Measurements from ENCODE around the gene TMEM88. TPM values are rescaled to one million over a fixed set of nuclear protein-coding genes. Genes with fewer than 3 reads are reported as not detected.

The TMEM88 gene
- total RNA-seq, 2 experiments from 2014 or later, result 0.41 to 4.0 TPM

GRCh38 chr17:7846063-7846735 lies 8.7 kb upstream of the TMEM88 start:
- Histone ChIP-seq H3K4me2 (ENCODE audit: low read length) (no peak overlapping the region), H2AFZ (ENCODE audit: low read length) (no peak overlapping the region), H3K36me3 (ENCODE audit: insufficient read depth, low read length) (peaks cover 53% of the 10 kb centered on the region), H3K9me3 (ENCODE audit: low read length) (no peaks in the 10 kb centered on the region), H3K9me2 (ENCODE audit: insufficient read depth, low read length) (no peaks in the 10 kb centered on the region), H4K20me1 (ENCODE audit: insufficient read depth, low read length) (peaks cover 10% of the 10 kb centered on the region; the same call in 1 of the 2 replicates), H3K79me2 (ENCODE audit: insufficient read depth, low read depth, low read length) (peaks cover 19% of the 10 kb centered on the region; the same call in 1 of the 2 replicates), H3K27ac (ENCODE audit: low read depth, low read length, poor library complexity, severe bottlenecking) (no peak overlapping the region), H3K4me1 (ENCODE audit: insufficient read depth, low read length, poor library complexity, severe bottlenecking) (peaks cover 21% of the 10 kb centered on the region), H3K4me3 (ENCODE audit: low read depth, low read length, poor library complexity, severe bottlenecking) (no peak overlapping the region)
- no peak for DNase-seq (ENCODE audit: low spot score)
- CTCF ChIA-PET (ENCODE audit: unreplicated experiment), result no interaction called here
- POLR2A ChIA-PET, result interaction anchor here (0.6 kb wide), 1 partner anchor 297 kb away, joined by 4 read pairs; no protein-coding TSS in a partner anchor
- no TSS peak for BruUV-seq (replicated peaks)
- intact Hi-C loops (cut with micrococcal nuclease; ENCODE audit: unreplicated experiment), result no loop called here
- TF ChIP-seq CTCF (conservative IDR thresholded peaks at IDR 0.05; ENCODE audit: low read length), result no peak
- TF ChIP-seq EZH2phosphoT487 (IDR thresholded peaks at IDR 0.05; ENCODE audit: borderline replicate concordance, low read depth, low read length), result no peak

DNA sequence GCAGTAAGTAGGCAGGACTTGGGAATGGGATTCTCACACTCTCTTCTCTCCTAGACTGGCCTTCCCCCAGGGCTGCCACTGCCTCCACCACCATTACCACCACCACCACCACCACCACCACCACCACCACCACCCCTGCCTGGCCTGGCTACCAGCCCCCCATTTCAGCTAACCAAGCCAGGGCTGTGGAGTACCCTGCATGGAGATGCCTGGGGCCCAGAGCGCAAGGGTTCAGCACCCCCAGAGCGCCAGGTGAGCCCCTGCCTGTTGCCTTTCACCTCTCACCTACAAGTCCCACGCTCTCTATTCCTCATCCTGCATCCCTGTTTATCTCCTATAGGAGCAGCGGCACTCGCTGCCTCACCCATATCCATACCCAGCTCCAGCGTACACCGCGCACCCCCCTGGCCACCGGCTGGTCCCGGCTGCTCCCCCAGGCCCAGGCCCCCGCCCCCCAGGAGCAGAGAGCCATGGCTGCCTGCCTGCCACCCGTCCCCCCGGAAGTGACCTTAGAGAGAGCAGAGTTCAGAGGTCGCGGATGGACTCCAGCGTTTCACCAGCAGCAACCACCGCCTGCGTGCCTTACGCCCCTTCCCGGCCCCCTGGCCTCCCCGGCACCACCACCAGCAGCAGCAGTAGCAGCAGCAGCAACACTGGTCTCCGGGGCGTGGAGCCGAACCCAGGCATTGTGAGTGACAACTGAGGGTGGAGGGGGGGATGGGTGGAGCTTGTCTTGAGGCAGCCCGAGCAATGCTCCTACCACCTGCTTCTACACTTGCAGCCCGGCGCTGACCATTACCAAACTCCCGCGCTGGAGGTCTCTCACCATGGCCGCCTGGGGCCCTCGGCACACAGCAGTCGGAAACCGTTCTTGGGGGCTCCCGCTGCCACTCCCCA lies 7.9 kb upstream of the TMEM88 start:
- TF ChIP-seq EZH2phosphoT487 (IDR thresholded peaks at IDR 0.05; ENCODE audit: borderline replicate concordance, low read depth, low read length) (no peak), CTCF (conservative IDR thresholded peaks at IDR 0.05; ENCODE audit: low read length) (no peak)
- ChIA-PET POLR2A (interaction anchor here (0.6 to 1.0 kb wide), 2 partner anchors 9 to 10 kb away, joined by 3 read pairs; no protein-coding TSS in a partner anchor), CTCF (ENCODE audit: unreplicated experiment) (no interaction called here)
- no peaks in the 10 kb centered on the region for H3K9me2 ChIP-seq (ENCODE audit: insufficient read depth, low read length)
- intact Hi-C loops (cut with micrococcal nuclease; ENCODE audit: unreplicated experiment), result no loop called here
- no peak overlapping the region for H2AFZ ChIP-seq (ENCODE audit: low read length)
- H3K27ac ChIP-seq (ENCODE audit: low read depth, low read length, poor library complexity, severe bottlenecking), result no peak overlapping the region
- BruUV-seq (replicated peaks), result no TSS peak
- peaks cover 25% of the 10 kb centered on the region for H3K4me1 ChIP-seq (ENCODE audit: insufficient read depth, low read length, poor library complexity, severe bottlenecking)
- no peak overlapping the region for H3K4me2 ChIP-seq (ENCODE audit: low read length)
- peaks cover 15% of the 10 kb centered on the region; the same call in 1 of the 2 replicates for H3K79me2 ChIP-seq (ENCODE audit: insufficient read depth, low read depth, low read length)
- H4K20me1 ChIP-seq (ENCODE audit: insufficient read depth, low read length), result 0 out of 2 replicates have a peak, but pooled peaks cover 8% of the 10 kb centered on the region
- no peaks in the 10 kb centered on the region for H3K9me3 ChIP-seq (ENCODE audit: low read length)
- DNase-seq (ENCODE audit: low spot score), result no peak
- H3K36me3 ChIP-seq (ENCODE audit: insufficient read depth, low read length), result peaks cover 58% of the 10 kb centered on the region
- H3K4me3 ChIP-seq (ENCODE audit: low read depth, low read length, poor library complexity, severe bottlenecking), result no peak overlapping the region
